Uterus (tissue), 4 donors: ENCODE measurements around the gene NANOS1. TPM values are rescaled to one million over a fixed set of nuclear protein-coding genes. Genes with fewer than 3 reads are reported as not detected.
A peak's percentile ranks its signal among the peaks of the same experiment; 100 is the strongest.

ENCODE experiments used
- DNase-seq, 2 donors: peaks; one replicate each; pipeline ENCODE4 v3.0.0-alpha.2; 2019 to 2020
- H3K27ac ChIP-seq, 2 donors: fragments of 200-600 bp; sonication (generic); 1 replicate in 1 of 2; 2 replicates in 1 of 2; pipeline ENCODE4 v1.5.1; 2016 to 2018
- H3K27me3 ChIP-seq, 2 donors: fragments of 200-600 bp; sonication (generic); one replicate each; pipeline ENCODE4 v1.5.1; 2018 to 2019; ENCODE audit warnings: control low read depth in 1 of 2
- H3K36me3 ChIP-seq, 2 donors: fragments of 200-600 bp; sonication (generic); one replicate each; pipeline ENCODE4 v1.5.1; 2019; ENCODE audit warnings: control low read depth in 1 of 2
- H3K4me1 ChIP-seq, 2 donors: fragments of 200-600 bp; sonication (generic); one replicate each; pipeline ENCODE4 v1.5.1; 2018 to 2019; ENCODE audit warnings: control low read depth in 1 of 2
- H3K4me3 ChIP-seq, 2 donors: fragments of 200-600 bp; sonication (generic); 1 replicate in 1 of 2; 2 replicates in 1 of 2; pipeline ENCODE4 v1.5.1; 2018 to 2019; ENCODE audit warnings: mild to moderate bottlenecking in 1 of 2
- H3K9me3 ChIP-seq, 2 donors: fragments of 200-600 bp; sonication (generic); one replicate each; pipeline ENCODE4 v1.5.1; 2019; ENCODE audit warnings: control low read depth in 1 of 2
- CTCF ChIP-seq, 4 experiments: fragments of 200-600 bp in 2 of 4; fragments of 450-650 bp in 2 of 4; sonication (generic) in 2 of 4; IDR thresholded peaks; one replicate each; pipeline ENCODE4 v1.5.1; 2016 to 2019; ENCODE audit warnings: antibody characterized with exemption in 4 of 4, mild to moderate bottlenecking in 2 of 4, moderate library complexity in 1 of 4
- POLR2A ChIP-seq, 2 donors: fragments of 450-650 bp; IDR thresholded peaks; one replicate each; pipeline ENCODE4 v1.6.1; 2016; ENCODE audit warnings: antibody characterized with exemption in 2 of 2, mild to moderate bottlenecking in 1 of 2, moderate library complexity in 1 of 2
- intact Hi-C: fragments of 100-400 bp; cut with DNase I; formaldehyde crosslinking; loops from one replicate; pipeline ENCODE4 v1.15.1; 2023; ENCODE audit warnings: low total_unique reads
- total RNA-seq, 4 donors: library from RNA; depleted of rRNA in 3 of 4; stranded (reverse); fragments of >200 nt in 3 of 4; gene quantifications; one replicate each; pipeline versions ENCODE4 v1.1.0 to v1.2.4, GENCODE V29; 2014 to 2023
- donor health status: DM: yes; HTN: yes; CAD: no.

NANOS1 gene, protein sequence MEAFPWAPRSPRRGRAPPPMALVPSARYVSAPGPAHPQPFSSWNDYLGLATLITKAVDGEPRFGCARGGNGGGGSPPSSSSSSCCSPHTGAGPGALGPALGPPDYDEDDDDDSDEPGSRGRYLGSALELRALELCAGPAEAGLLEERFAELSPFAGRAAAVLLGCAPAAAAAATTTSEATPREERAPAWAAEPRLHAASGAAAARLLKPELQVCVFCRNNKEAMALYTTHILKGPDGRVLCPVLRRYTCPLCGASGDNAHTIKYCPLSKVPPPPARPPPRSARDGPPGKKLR
- 1 to 10 TPM in 3 of 4 donors, under 1 TPM in 1; 0.29 to 4.5 (median 2.1) TPM for total RNA-seq

- Histone ChIP-seq H3K4me1 (peaks cover 0 to 7% of the 10 kb centered on the region in 2 donors), H3K4me3 (peak within 1 kb of the TSS; percentile 36 to 61), H3K27ac (peak within 1 kb of the TSS; percentile 14 to 58), H3K9me3 (no peaks in the 10 kb centered on the region), H3K36me3 (no peaks in the 10 kb centered on the region), H3K27me3 (no peaks in the 10 kb centered on the region)
- peak in 1 of 2 donors; percentile 37 for TF ChIP-seq POLR2A (IDR thresholded peaks at IDR 0.05)
- TF ChIP-seq CTCF (IDR thresholded peaks at IDR 0.05) = no peak
- no peak for DNase-seq
- intact Hi-C loops = no loop called here
Observed at GRCh38 chr10:119029613-119030420, at the start of gene NANOS1. Gene NANOS1, plus strand, starts transcription at chr10:119029714. Its CDS starts 88 bp downstream, at chr10:119029802.

DNA sequence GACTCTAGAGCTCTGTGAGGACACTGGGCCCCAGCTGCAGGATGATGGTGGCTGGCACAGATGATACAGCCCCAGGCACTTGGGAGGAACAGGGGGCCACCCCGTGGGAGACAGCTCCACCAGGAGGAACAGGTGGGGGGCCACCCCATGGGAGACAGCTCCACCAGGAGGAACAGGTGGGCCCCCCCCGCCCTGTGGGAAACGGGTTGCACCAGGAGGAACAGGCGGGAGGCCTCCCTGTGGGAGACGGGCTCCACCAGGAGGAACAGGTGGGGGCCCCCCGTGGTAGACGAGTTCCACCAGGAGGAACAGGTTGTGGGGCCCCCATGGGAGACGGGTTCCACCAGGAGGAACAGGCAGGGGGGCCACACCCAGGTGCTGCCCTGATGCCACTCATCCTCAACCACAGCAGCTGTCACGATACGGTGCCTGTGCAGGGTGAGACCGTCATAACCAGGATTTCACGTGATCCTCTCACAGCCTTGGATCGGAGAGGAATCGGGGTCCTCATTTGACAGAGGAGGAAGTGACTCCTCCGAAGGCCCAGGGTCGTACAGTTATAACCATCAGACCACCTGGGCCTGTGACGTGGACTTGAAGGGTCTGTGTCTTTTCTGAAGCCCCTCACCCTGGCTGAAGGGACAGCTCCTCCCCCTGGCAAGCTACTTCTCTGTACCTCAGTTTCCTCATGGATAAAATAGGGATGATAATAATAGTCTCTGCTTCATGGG, 49.2 kb upstream of the NANOS1 start:
- TF ChIP-seq POLR2A (IDR thresholded peaks at IDR 0.05) = no peak
- no peak for TF ChIP-seq CTCF (IDR thresholded peaks at IDR 0.05)
- Histone ChIP-seq H3K36me3 (no peaks in the 10 kb centered on the region), H3K9me3 (peaks cover 0 to 7% of the 10 kb centered on the region in 2 donors), H3K4me3 (no peak overlapping the region), H3K27ac (no peak overlapping the region), H3K27me3 (no peaks in the 10 kb centered on the region), H3K4me1 (no peaks in the 10 kb centered on the region)
- DNase-seq = no peak
- intact Hi-C loops = no loop called here

GRCh38 chr10:118980870-118981269, 48.6 kb upstream of the NANOS1 start:
- intact Hi-C loops = no loop called here
- H3K4me3 ChIP-seq = no peak overlapping the region

DNA sequence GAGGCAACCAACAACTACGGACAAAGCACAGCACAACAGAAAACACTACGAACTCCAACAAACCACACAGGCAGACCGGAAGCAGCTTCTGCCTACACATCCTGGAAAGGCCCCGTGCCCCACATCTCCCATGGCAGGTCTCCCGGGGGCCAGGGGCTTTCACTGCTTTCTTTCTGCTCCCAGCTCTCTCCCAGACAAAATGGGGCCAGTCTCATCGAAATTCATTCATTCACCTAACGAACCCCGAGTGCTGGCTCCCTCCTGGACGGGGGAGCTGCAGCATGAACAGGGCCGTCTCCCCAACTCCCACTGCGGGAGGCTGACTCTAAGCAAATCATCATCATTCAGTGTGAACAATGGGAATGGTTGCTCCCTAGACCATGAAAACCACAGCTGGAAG, 47.6 kb upstream of the NANOS1 start:
- H3K4me3 ChIP-seq = no peak overlapping the region
- no peak overlapping the region for H3K27ac ChIP-seq
- no peak for DNase-seq
- no peaks in the 10 kb centered on the region for H3K4me1 ChIP-seq
- H3K27me3 ChIP-seq = no peaks in the 10 kb centered on the region
- intact Hi-C loops = no loop called here
- H3K9me3 ChIP-seq = peaks cover 0 to 13% of the 10 kb centered on the region in 2 donors
- no peaks in the 10 kb centered on the region for H3K36me3 ChIP-seq
- TF ChIP-seq POLR2A (IDR thresholded peaks at IDR 0.05) (no peak), CTCF (IDR thresholded peaks at IDR 0.05) (no peak)

More at GRCh38 chr10:118980870-118981269, 48.6 kb upstream of the NANOS1 start:
- DNase-seq = no peak
- H3K27me3 ChIP-seq = no peaks in the 10 kb centered on the region
- H3K4me1 ChIP-seq = no peaks in the 10 kb centered on the region
- no peak for TF ChIP-seq POLR2A (IDR thresholded peaks at IDR 0.05)
- no peak for TF ChIP-seq CTCF (IDR thresholded peaks at IDR 0.05)
- H3K27ac ChIP-seq = no peak overlapping the region
- peaks cover 0 to 12% of the 10 kb centered on the region in 2 donors for H3K9me3 ChIP-seq
- H3K36me3 ChIP-seq = no peaks in the 10 kb centered on the region
